ENCODE measurements around the gene COL16A1. TPM values are rescaled to one million over a fixed set of nuclear protein-coding genes. Genes with fewer than 3 reads are reported as not detected.
A peak's percentile ranks its signal among the peaks of the same experiment; 100 is the strongest.

COL16A1 gene
- total RNA-seq, 1 donor from 2014 or later: 339 TPM

DNA sequence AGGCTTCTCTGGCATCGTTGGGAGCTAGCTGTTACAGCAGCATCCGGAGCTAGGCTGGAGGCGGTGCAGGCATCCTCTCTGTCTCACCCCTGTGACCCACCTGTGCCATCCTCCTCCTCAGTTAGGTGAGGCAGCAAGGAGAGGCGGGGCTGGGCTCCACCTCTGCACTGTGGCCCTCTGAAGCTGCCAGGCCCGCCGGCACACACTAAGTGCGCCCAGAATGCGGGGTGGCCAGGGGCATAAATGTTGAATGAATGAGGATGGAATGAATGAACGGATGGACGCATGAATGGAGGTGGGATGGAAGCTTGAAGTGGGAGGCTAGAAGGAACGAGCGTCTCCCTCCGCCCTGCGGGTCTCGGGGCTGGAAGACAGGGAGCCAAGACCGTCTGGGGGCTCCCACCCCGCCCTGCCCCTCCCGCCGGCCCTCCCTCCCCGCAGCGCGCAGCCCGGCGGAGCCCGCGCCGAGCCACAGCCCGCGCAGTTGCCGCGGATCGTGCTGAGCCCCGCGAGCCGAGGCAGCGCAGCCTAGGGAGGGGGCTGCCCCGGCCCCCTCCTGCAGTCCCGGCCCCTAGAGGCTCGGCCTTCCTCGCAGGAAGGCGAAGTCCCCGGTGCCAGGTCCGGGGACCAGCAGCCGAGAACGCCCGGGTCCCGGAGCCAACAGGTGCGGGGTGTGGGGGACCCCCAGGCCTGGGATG is 86.5 kb downstream of the COL16A1 start, which contains the start of gene HCRTR1:
Gene HCRTR1 (plus strand): TSS at position 472 of the 698 bp plus-strand sequence. CDS start 1,504 bp downstream, outside the sequence.
- H3K36me3 ChIP-seq: no peaks in the 10 kb centered on the region
- DNase-seq (ENCODE audit: low spot score in 2 of 2): no peak
- H3K27ac ChIP-seq: no peak within 1 kb of the TSS
- intact Hi-C loops (cut with DNase I): no loop called here
- TF ChIP-seq, protein P1, sequence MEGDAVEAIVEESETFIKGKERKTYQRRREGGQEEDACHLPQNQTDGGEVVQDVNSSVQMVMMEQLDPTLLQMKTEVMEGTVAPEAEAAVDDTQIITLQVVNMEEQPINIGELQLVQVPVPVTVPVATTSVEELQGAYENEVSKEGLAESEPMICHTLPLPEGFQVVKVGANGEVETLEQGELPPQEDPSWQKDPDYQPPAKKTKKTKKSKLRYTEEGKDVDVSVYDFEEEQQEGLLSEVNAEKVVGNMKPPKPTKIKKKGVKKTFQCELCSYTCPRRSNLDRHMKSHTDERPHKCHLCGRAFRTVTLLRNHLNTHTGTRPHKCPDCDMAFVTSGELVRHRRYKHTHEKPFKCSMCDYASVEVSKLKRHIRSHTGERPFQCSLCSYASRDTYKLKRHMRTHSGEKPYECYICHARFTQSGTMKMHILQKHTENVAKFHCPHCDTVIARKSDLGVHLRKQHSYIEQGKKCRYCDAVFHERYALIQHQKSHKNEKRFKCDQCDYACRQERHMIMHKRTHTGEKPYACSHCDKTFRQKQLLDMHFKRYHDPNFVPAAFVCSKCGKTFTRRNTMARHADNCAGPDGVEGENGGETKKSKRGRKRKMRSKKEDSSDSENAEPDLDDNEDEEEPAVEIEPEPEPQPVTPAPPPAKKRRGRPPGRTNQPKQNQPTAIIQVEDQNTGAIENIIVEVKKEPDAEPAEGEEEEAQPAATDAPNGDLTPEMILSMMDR (IDR thresholded peaks at IDR 0.05): no peak
- peaks cover 3 to 28% of the 10 kb centered on the region in 2 donors for H3K4me1 ChIP-seq
- peak within 1 kb of the TSS; percentile 47 to 73 for H3K4me3 ChIP-seq
- no peaks in the 10 kb centered on the region for H3K27me3 ChIP-seq
- H3K9me3 ChIP-seq: no peaks in the 10 kb centered on the region

DNA sequence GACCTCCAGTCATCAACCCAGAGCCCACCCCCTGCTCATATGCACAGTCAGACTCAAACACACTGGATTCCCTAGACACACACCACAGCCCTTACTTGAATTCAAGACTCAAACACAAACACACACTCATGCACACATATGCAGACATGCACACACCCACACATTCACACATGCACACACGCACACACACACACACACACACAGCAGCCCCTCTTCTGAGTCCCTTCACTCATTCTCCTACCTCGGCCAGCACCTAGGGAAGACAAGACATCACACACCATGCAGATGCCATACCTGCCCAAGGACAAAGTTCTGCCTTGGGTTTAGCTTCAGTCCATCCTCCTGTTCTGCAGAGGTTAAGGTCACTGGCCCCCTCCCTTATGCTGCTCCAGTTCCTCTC is 87.9 kb downstream of the COL16A1 start:
- no peak for DNase-seq (ENCODE audit: low spot score in 2 of 2)
- Histone ChIP-seq H3K27me3 (no peaks in the 10 kb centered on the region), H3K9me3 (no peaks in the 10 kb centered on the region), H3K27ac (no peak overlapping the region), H3K36me3 (no peaks in the 10 kb centered on the region), H3K4me1 (peaks cover 0 to 19% of the 10 kb centered on the region in 2 donors), H3K4me3 (no peak overlapping the region)
- TF ChIP-seq, protein P1 (IDR thresholded peaks at IDR 0.05): no peak
- intact Hi-C loops (cut with DNase I): no loop called here

DNA sequence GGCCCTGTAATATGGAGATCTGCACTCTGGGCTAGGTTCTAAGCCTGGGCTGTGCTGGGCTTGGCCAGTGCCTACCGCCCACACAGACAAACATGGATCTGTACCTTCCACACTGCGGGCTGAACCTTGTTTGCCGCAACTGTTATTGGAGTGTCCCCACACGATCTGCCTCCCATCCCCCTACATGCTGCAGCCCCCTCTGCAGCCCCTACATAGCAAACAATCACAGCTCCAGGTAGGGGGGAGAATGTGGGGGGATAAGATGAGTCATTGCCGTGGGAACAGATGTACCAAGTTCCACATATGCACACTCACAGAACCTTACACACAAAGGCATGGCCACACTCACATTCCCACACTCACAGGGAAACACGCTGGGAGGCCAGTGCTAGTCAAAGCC is 88.4 kb downstream of the COL16A1 start:
- TF ChIP-seq, protein P1 (IDR thresholded peaks at IDR 0.05): no peak
- peaks cover 0 to 19% of the 10 kb centered on the region in 2 donors for H3K4me1 ChIP-seq
- H3K36me3 ChIP-seq: no peaks in the 10 kb centered on the region
- no peak overlapping the region for H3K27ac ChIP-seq
- no peak overlapping the region for H3K4me3 ChIP-seq
- no peaks in the 10 kb centered on the region for H3K9me3 ChIP-seq
- intact Hi-C loops (cut with DNase I): no loop called here
- H3K27me3 ChIP-seq: no peaks in the 10 kb centered on the region
- no peak for DNase-seq (ENCODE audit: low spot score in 2 of 2)

DNA sequence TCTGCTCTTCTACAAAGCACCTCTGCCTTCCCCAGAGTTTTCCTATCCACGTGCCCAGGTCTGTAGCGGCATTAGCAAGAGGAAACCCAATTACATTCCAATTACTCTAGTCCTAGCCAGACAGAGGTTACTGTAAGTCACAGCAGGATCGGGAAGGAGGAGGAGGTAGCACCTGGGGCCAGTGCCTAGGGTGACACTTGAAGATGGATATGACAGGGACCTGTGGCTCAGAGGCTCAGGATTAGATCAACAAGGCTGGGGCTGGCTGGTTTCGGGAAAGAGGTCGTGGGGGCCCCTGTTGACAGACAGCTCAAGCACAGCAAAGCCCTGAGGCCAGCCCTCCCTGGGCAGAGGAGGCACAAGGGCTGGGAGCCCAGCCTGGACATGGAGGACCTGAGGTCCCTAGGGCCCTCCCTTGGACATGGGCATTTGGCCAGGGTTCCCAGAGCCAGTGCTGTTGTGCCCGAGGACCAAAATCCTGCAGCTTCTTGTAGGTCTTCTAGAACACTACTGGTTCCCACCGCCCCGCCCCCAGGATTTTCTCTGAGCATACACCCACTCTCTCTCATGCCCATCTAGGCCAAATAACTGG is 89.3 kb downstream of the COL16A1 start:
- Histone ChIP-seq H3K9me3 (no peaks in the 10 kb centered on the region), H3K27ac (peak overlapping the region; percentile 48 to 55), H3K4me3 (no peak overlapping the region), H3K36me3 (no peaks in the 10 kb centered on the region), H3K27me3 (no peaks in the 10 kb centered on the region), H3K4me1 (peaks cover 0 to 19% of the 10 kb centered on the region in 2 donors)
- no peak for DNase-seq (ENCODE audit: low spot score in 2 of 2)
- intact Hi-C loops (cut with DNase I): no loop called here
- TF ChIP-seq, protein P1 (IDR thresholded peaks at IDR 0.05): no peak

DNA sequence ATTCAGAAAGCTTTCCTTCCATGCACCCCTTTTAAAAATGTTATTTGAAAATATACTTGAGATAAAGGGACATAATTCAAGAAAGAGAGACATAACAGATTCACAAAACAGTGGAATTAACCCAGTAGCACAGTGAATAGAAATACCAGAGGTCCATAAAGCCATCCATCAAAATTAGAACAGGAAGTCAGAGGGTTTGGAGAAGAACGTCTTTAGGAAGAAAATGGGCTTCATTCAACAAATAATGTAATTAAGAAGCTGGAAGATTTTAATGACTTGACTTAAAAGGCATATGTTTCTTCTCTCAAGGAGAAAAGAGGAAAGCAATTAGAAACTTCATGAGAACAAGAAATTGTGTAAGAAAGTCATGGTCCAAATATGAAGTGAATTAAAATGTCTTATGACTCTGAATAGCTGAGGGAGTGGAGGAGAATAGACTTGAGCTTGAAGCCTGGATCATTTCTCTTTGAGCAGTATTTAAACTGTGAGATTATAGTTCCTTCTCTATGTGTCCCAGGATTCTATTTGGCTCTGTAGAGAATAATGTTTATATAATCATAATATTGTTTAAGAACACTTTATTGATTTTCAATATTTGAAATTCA is 94.2 kb downstream of the COL16A1 start:
- TF ChIP-seq, protein P1 (IDR thresholded peaks at IDR 0.05): no peak
- Histone ChIP-seq H3K27ac (no peak overlapping the region), H3K27me3 (no peaks in the 10 kb centered on the region), H3K4me1 (peaks cover 0 to 9% of the 10 kb centered on the region in 2 donors), H3K9me3 (no peaks in the 10 kb centered on the region), H3K4me3 (no peak overlapping the region), H3K36me3 (no peaks in the 10 kb centered on the region)
- intact Hi-C loops (cut with DNase I): no loop called here
- DNase-seq (ENCODE audit: low spot score in 2 of 2): no peak
